A673 (cell line): ENCODE results near the gene SPAG9. TPM values are rescaled to one million over a fixed set of nuclear protein-coding genes. Genes with fewer than 3 reads are reported as not detected.

Experiments
- BruUV-seq: library from RNA; stranded (reverse); fragments of 400-500 nt; replicated peaks from 2 replicates; lab custom pipeline; 2021; lab: Mats Ljungman, UMichigan
- CTCF ChIA-PET: fragments of 300-600 bp; sonication (Branson Sonifier 250); formaldehyde crosslinking; loops from one replicate; lab custom pipeline; 2022; ENCODE audit warnings: antibody characterized with exemption; lab: Charles Lee
- POLR2A ChIA-PET: fragments of 300-600 bp; sonication (Branson Sonifier 250); formaldehyde crosslinking; loops from one replicate; lab custom pipeline; 2022; ENCODE audit warnings: antibody characterized with exemption; ENCODE audit not compliant: low non-redundant PET; lab: Charles Lee
- DNase-seq: peaks from one replicate; pipeline ENCODE4 v3.0.0-alpha.2; 2015; ENCODE audit warnings: low spot score
- H3K27ac ChIP-seq: fragments of 200-600 bp; sonication (generic); 2 replicates; pipeline ENCODE4 v1.5.1; 2016; ENCODE audit warnings: mixed run types, low read depth, mild to moderate bottlenecking, mixed read lengths, antibody characterized with exemption, low read length; ENCODE audit not compliant: poor library complexity, severe bottlenecking
- H3K27me3 ChIP-seq: fragments of 200-600 bp; sonication (generic); replicated peaks from 2 replicates; pipeline ENCODE4 v1.6.1; 2017; ENCODE audit warnings: mixed run types, low read depth, mild to moderate bottlenecking, mixed read lengths, antibody characterized with exemption, low read length; ENCODE audit not compliant: insufficient read depth, poor library complexity
- H3K36me3 ChIP-seq: fragments of 200-600 bp; sonication (generic); 2 replicates; pipeline ENCODE4 v1.6.1; 2016; ENCODE audit warnings: mixed run types, mild to moderate bottlenecking, mixed read lengths, antibody characterized with exemption, low read length; ENCODE audit not compliant: insufficient read depth, poor library complexity, severe bottlenecking
- H3K4me1 ChIP-seq: fragments of 200-600 bp; sonication (generic); 2 replicates; pipeline ENCODE4 v1.6.1; 2017; ENCODE audit warnings: mixed run types, mild to moderate bottlenecking, mixed read lengths, antibody characterized with exemption, low read length; ENCODE audit not compliant: insufficient read depth, poor library complexity, severe bottlenecking
- H3K4me3 ChIP-seq: fragments of 200-600 bp; sonication (generic); 2 replicates; pipeline ENCODE4 v1.5.1; 2016; ENCODE audit warnings: low read depth, mixed run types, mild to moderate bottlenecking, mixed read lengths, low read length; ENCODE audit not compliant: poor library complexity, severe bottlenecking
- H3K9me3 ChIP-seq: fragments of 200-600 bp; sonication (generic); 2 replicates; pipeline ENCODE4 v1.6.1; 2016; ENCODE audit warnings: mixed run types, low read depth, mild to moderate bottlenecking, mixed read lengths, antibody characterized with exemption, low read length; ENCODE audit not compliant: poor library complexity, severe bottlenecking
- CTCF ChIP-seq: fragments of 300-800, 200-600 bp; sonication (generic); conservative IDR thresholded peaks from 2 replicates; pipeline ENCODE4 v1.5.1; 2017; ENCODE audit warnings: low read depth, mild to moderate bottlenecking, antibody characterized with exemption, low read length, moderate library complexity, mixed read lengths
- EZH2 ChIP-seq: fragments of 200-600 bp; sonication (generic); IDR thresholded peaks from 2 replicates; pipeline ENCODE4 v1.6.1; 2017; ENCODE audit warnings: borderline replicate concordance, low read depth, mild to moderate bottlenecking, mixed read lengths, antibody characterized with exemption, low read length; ENCODE audit not compliant: poor library complexity, severe bottlenecking
- intact Hi-C: fragments of 100-400 bp; cut with micrococcal nuclease; formaldehyde crosslinking; loops from one replicate; pipeline ENCODE4 v1.10.0; 2022; ENCODE audit not compliant: unreplicated experiment
- total RNA-seq: library from RNA; stranded (reverse); gene quantifications from 2 replicates; pipeline ENCODE4 v1.2.3, GENCODE V29; 2021

The SPAG9 gene
- total RNA-seq, 1 experiment from 2014 or later: 82.0 TPM

GRCh38 chr17:50949128-50949988 is 171.3 kb downstream of the SPAG9 start:
- CTCF ChIA-PET: interaction anchor here (0.6 to 1.1 kb wide), 2 partner anchors 7 to 95 kb away, joined by 3 read pairs; no protein-coding TSS in a partner anchor
- intact Hi-C loops: no loop called here
- TF ChIP-seq CTCF (no peak), EZH2 (no peak)
- Histone ChIP-seq H3K4me1 (peaks cover 35% of the 10 kb centered on the region), H3K27ac (no peak overlapping the region), H3K9me3 (no peaks in the 10 kb centered on the region), H3K4me3 (no peak overlapping the region), H3K36me3 (no peaks in the 10 kb centered on the region), H3K27me3 (no peaks in the 10 kb centered on the region)
- DNase-seq: no peak
- no TSS peak for BruUV-seq
- POLR2A ChIA-PET: interaction anchor here (0.5 kb wide), 1 partner anchor 538 kb away, joined by 3 read pairs; no protein-coding TSS in a partner anchor

GRCh38 chr17:50948711-50949110 is 172.0 kb downstream of the SPAG9 start:
- Histone ChIP-seq H3K4me3 (no peak overlapping the region), H3K27me3 (no peaks in the 10 kb centered on the region), H3K4me1 (peaks cover 34% of the 10 kb centered on the region), H3K27ac (no peak overlapping the region), H3K9me3 (no peaks in the 10 kb centered on the region), H3K36me3 (no peaks in the 10 kb centered on the region)
- no peak for TF ChIP-seq CTCF
- no peak for TF ChIP-seq EZH2
- no TSS peak for BruUV-seq
- intact Hi-C loops: no loop called here
- no peak for DNase-seq
- CTCF ChIA-PET: interaction anchor here (0.6 to 1.1 kb wide), 2 partner anchors 8 to 95 kb away, joined by 3 read pairs; no protein-coding TSS in a partner anchor
- POLR2A ChIA-PET: no interaction called here

- DNase-seq: no peak
These were observed 172.7 kb downstream of the SPAG9 start for GRCh38 chr17:50947782-50948543.

More at GRCh38 chr17:50947782-50948543, 172.7 kb downstream of the SPAG9 start:
- no peak for TF ChIP-seq EZH2
- no peak for TF ChIP-seq CTCF
- H3K27me3 ChIP-seq: no peaks in the 10 kb centered on the region
- ChIA-PET POLR2A (no interaction called here), CTCF (interaction anchor here (0.5 to 1.1 kb wide), 2 partner anchors 9 to 126 kb away, joined by 3 read pairs; no protein-coding TSS in a partner anchor)
- BruUV-seq: no TSS peak
- no peak overlapping the region for H3K27ac ChIP-seq
- intact Hi-C loops: no loop called here
- no peaks in the 10 kb centered on the region for H3K9me3 ChIP-seq
- H3K4me1 ChIP-seq: peaks cover 31% of the 10 kb centered on the region
- H3K36me3 ChIP-seq: no peaks in the 10 kb centered on the region
- no peak overlapping the region for H3K4me3 ChIP-seq
